ENCODE data around the gene ASB2.

ASB2 gene

DNA sequence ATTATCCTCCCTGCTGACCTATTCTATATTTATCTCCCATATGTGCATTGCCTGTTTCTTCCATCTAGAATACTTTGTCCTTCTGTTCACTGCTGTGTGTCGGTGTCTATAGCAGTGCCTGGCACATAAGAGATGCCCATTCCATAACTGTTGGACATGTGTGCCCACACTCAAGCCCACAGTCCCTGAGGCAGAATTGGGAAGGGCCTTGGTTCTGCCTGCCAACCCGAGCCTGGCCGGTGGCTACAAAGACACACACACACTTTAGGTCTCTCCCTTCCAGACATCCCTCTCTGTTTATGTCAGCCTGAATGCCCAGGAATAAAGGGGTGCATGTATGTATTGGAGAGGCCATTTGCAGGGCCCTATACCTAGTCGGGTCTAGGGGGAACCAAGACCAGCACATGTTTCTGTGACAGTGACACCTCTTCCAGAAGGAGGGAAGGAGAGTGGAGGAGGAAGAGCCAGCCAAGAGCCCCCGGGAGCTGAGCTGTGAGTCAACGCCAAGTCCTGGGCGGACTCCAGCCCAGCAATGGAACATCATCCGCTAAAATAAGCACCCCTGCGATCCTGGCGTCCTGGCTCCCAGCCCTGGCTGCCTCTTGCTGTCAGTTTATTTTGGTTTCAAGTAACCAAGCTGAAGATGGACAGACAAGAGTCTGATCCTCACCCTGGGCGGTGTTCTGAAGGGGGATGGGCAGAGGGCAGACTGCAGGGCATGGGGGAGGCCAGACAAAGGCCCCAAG is 4.3 kb upstream of the ASB2 start:
- DNase-seq (ENCODE audit: low read depth) = no peak

DNA sequence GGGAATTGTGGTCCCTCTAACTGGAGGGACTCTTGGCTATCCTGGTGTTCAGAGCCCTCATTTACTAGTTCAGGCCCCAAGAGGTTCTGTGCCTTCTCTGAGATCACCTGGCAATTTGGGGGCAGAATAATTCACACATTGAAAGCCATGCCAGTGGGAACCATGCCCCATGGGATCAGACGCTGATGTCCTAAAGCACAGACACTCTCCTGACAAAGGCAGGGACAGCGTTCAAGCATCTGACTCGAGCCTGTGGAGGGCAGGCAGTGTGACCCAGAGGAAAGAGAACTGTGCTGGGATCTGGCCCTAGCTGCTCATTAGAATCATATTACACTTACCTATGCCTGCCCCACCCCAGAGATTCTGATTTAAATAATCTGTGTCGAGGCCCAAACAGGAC is 2.4 kb upstream of the ASB2 start:
- DNase-seq (ENCODE audit: low read depth) = no peak

DNA sequence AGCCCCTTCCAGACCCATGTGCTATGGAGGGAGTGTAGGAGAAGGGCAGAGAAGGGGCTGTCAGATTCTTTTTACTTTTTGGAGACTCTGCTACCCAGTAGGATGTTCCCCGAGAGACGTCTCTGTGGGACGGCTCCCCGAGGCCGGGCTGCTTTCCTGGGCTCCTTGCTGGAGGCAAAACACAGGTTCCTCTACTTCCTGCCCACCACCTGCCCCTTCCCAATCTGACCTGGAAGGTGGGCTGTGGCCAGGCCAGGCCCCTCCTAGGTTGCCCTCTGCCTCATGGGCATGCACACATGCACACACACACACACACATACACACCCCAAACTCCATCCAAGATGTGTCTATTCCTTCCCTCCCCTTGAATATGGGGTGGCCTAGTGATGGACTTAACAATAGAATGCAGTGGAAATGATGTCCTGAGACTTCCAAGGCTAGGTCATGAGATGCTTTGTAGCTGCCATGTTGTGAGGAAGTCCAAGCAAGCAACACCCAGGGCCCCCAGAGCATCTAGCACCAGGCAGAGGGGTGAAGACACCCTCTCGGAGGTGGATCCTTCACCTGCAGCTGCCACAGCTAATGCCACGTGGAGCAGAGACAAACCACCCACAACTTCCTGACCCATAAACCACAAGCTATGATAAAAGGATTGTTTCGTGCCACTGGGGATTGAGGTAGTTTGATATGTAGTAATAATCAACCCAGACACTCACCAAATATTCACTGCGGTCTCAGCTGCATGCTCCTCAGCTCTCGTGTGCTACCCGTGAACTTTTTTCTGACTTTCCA is 1.6 kb upstream of the ASB2 start:
- DNase-seq (ENCODE audit: low read depth) = peak; percentile 18

DNA sequence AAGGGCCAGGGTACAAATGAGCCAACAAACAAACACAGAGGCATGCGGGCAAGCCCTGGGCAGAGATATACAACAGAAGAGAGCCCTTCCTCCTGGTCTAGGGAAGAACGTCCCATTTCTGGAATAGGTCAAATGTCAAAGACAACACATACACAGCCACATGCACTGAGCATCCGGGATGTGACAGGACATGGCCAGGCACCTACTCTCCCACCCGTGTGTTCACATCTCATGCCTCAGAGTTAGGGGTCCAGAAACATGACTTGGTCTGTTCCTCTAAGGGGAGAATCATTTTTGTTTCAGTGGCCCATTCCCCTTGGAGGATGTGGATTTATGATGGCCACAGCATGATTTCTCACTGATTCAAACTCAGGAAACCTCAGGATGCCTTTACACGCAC is 801 bp upstream of the ASB2 start:
- DNase-seq (ENCODE audit: low read depth) = no peak

DNA sequence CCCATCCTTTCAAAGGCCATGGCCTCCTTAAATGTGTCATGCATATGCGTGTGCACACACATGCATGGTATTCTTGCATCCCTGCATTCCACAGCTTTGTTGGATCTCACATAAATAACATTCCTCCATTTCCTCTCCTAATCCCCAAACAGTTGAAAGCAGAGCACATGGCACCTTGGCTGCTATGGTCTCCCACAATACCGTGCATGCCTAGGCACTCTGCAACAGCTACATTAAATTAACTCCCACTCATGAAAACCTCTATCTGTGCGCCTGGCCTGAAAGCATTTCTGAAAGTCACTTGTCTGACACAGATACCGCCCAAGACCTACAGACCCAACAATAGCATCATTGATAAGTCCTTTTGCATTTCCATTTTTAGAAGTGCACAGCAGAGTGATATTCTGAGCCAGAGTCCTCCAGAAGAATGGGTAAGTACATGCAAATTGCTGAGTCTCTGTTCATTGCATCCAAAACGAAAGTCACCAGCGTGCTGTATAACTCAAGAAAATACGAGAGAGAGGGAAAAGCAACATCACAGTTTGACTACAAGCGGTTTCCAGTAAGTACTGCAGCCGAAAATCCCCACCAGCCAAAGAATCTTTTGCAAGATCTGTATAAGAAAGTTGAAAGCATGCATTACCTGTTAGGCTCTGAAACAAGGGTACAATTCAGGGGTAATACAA is 436 bp downstream of the ASB2 start:
- no peak for DNase-seq (ENCODE audit: low read depth)

DNA sequence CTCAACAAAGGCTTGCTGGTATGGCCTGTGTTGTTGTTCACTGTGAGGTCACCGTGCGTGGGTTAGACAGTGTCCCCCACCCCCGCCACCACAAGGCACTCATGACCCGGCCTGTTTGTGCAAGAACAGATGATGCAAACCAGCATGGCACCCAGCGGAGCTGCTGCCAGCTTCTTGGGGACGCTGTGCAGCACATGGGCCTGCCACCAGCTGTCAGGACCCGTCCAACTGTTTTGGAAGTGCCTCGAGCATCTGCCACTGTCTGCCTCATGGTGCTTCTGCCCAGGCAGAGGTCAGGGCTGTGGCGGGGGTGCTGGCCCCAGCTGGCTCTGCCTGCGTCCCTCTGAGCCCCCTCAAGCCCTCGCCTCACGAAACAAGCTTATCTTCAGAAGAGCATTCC is 1.5 kb downstream of the ASB2 start:
- DNase-seq (ENCODE audit: low read depth) = no peak

DNA sequence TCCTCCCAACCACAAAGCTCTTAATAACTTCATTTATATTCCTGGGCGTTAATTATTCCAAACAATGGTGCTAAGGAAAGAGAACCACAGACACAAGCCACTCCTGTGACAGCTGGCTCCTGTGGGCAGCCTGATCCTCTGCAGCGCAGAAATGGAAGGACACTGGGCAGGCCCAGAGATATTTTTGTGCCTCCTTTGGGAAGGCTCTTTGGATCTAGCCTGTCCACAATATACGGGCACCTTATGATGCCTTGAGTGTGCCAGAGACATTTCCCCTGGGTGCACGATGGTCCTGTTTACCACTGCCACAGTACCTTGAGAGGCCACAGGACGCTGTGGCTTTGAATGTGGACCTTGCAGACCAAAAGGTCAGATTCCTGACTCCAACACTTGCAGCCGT is 2.1 kb downstream of the ASB2 start:
- DNase-seq (ENCODE audit: low read depth) = no peak

DNA sequence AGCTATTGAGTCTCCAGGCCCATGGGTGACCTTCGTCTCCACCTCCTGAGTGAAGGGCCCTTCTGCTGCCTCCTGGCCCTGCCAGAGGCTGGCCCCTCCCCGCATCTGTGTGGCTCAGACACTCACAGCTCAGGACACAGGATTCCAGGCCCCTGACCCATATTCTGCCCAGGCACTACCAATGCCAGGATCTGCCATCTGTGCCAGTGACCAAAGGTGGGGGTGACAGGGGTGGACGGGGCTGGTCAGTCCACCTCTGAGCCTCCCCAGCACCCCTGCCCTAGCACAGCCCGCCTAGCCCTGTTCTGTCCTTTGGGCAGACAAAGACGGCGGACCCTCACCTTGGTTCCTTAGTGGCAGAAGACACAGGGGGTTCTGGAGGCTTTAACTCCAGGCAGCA is 2.8 kb downstream of the ASB2 start:
- DNase-seq (ENCODE audit: low read depth) = no peak

DNA sequence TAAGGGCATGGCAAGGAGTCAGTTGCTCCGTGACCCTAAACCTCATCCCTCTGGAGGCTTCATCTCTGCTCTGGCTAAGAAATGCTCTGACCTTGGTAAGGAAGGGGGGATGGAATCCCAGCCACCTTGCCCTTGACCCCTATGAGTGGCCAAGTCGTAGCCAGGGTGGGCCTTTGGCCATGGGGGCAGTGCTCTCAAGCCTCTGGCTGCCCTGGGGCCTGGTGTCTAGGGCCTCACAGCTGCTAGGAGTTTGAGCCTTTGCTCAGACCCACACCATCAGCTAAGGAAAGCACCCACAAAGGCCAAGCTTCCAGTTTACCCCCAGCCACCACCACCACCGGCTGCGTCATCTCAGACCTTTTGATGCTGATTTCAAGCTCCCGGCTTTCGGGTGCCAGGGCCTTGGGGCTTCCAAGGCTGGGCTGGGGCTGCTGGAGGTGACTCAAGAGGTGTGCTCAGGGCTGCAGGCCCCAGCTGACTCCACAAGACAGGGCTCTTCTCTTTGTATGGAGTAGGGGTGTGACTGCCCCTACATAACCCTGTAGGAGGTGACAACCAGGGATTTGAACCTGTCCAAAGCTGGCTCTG is 3.7 kb downstream of the ASB2 start:
- DNase-seq (ENCODE audit: low read depth) = no peak

DNA sequence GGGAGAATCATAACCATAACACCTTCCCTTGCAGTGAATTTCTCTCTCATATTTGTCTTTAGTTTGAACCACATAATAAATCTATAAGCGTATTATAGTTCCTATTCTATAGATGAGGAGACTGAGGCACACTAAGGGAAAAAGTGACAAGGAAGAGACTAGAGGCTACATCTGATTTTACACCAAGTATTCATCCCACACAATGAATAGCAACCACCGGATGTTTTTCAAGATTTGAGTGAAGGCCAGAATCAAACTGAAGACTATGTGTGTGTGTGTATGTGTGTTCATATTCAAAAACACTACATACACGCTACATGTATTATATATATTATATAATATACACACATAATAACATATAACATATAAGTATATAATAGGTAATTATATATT is 4.7 kb downstream of the ASB2 start:
- no peak for DNase-seq (ENCODE audit: low read depth)

DNA sequence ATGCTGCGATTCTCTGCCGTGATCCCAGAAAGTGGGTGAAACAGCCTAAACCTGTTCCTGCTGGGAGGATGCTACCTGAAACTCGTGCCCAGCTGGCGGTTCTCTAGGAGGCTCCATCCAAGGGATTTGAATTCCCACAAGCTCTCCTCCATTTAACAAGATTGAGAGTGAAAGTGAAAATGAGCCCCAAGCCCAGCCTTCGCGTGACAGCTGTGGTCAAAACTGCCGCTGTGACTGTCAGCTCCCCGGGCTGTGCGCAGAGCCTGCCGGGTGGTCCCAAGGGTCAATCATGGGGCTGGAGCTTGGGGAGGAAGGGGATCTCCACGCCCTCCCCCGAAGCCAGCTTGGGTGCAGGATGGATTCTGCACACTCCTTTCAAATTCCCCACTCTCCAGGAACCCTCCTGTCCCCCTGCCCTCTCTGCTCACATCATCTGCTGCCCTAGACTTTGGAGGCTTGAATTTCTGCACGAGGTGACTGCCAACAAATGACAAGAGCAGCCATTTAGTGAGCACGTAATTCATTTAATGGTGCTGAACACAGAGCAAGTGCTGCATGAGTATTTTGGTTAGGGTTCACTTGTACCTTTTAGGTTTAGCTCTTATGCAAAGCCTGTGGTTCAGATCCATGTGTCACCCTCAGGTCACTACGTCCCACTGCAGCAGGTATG is 5.3 kb downstream of the ASB2 start:
- no peak for DNase-seq (ENCODE audit: low read depth)

DNA sequence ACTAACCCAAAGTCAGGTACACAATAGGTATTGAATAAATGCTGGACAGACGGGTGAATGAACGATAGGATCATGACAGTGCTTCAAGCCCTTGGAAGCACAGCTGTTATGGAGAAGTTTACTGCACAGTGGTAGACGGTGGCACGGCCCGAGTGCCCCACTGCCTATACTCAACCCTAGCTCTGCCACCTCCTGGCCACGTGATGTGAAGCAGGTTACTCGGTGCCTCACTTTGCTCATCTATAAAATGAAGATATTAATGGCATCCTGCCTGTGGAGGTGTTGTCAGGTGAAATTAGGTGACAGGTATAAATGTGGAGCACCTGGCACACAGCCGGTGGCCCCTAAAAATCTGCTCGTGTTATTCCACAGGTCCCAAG is 5.8 kb downstream of the ASB2 start:
- DNase-seq (ENCODE audit: low read depth) = no peak

DNA sequence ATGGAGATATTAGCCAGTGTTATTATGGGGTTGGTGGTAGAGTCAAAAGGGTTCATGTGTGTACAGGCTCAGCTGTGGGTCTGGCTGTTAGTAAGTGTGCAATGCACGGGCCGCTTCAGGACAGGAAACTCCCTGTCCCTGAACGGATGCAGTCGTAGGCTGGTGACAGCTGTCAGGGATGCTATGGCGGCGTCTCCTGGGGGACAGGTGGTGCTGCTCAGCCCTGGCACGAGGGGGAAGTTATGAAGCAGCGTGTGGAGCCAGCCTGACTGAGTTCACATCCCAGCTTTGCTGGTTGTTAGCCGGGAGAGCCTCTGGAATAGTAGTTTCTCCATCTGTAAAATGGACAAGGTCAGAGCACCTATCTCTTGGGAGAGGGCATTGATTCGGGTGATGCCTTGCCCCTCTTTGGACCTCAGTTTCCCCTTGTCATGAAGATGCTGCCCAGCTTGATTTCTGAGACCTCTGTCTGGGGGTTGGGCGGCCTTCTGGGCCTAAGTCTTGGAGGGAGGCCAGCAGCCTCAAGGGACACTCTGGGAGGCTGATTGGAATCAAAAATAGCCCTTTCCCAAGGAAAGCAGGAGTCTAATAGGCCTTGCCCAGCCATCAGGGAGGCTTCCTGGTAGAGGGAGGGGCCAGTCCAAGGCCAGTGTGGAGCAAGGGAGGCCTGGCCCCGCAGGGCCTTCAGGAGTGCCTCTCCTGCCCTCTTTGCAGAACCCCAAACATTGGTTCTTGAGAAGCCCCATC is 7.1 kb downstream of the ASB2 start:
- DNase-seq (ENCODE audit: low read depth) = no peak

DNA sequence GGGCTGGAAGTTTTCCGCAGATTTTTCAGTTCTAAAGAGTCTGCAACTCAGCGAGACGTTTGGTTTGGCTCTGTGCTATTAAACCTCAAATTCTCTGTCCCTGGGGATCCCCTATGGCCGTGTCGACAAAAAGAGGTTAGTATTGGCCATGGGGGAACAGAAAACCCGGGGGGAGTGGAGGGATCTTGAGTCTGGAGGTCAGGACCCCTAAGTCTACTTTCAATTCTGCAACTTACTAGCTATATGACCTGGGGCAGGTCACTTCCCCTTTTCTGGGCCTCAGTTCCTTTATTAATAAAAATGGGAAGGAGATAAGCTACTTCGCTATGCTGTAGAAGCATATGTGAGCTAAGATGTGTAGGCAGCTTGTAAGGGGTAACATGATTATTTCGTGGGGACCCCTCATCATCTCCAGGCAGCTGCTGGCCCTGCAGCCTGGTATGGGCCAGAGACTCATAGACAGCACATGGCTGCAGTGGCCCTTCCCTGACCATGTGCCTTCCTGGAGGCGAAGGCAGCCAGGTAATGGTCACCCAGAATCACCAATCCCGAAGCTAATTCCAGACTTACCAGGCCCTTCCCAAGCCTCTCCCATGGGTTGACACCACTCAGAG is 8.6 kb downstream of the ASB2 start:
- no peak for DNase-seq (ENCODE audit: low read depth)

DNA sequence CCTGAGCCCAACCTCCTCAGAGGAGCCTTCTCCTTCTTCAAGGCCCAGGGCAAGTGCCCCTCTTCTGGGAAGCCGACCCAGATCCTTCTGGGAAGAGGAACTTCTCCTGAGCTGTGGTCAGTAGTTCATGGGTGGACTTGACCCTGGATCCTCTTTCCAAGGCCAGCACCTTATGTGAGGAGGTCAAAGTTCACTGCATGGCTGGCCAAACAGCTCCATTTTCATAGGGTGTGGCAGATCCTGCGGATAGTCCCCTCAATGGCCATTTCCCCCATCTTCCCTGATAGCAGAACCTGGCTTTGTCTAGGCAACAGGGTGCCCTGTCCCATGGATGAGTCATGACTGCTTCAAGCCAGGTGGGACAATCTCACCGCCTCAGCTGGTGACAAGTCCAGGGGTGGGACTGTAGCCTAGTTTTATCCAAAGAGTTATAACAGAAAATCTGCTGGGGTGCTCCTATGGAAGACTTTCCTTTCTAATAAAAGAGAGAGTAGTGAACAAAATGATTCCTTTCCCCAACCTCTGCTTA is 10.4 kb downstream of the ASB2 start:
- no peak for DNase-seq (ENCODE audit: low read depth)

DNA sequence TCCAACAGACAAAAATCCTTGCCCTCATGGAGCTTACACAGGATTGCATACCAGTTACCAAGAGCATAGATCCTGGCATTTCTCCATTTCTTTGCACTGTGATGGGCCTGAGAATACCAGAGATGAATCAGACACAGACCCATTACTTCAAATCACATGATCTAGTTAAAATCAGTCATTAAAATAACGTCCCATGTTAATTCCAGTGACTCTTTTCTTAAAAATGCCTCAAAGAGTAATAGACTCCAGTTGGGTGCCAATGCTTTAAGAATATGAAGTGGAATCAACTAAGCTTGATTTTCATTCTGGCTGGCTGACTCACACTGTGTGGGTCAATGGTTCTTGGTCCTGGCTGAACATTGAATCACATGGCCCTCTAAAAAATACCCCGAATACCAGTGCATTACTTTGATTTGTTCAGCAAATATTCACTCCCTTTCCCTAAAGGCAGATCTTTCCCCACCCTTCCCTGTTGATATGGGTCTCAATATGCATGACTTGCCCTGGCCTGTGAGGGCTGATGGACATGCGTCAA is 11.0 kb downstream of the ASB2 start:
- peak; percentile 82 for DNase-seq (ENCODE audit: low read depth)

DNA sequence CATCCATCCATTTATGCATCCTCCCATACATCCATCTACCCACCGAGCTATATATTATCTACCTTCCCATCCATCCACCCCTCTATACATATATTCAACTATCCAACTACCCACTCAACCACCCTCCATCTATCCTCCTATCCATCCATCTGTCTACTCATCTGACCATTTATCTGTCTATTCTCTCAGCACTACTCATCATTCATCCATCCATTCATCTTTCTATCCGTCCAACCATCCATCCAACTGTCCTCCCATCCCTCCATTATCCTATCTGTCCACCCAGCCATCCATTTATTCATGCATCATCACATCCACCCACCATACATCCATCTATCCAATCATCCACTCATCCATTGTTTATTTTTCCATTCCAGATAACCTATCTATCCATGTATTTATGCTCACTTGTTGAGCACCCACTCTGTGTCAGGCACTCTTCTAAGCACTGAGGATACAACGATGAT is 11.5 kb downstream of the ASB2 start:
- DNase-seq (ENCODE audit: low read depth) = no peak

DNA sequence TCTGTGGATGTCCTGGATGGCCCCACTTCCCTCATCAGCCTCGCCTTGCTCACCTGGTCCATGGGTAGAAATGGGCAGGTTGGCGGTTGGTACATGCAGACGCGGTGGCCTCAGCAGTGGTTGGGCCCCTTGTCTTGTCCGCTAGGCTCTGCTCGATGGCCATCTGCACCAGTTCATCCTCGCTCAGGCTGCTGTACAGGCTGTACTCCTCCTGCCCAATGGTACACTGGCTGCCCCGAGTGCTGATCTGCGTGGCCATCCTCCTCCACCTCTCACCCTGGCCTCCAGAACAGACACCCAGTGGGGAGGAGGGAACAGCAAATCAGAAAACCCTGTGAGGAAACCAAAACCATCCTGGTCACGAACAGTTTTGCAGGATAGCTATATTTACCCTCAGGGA is 12.1 kb downstream of the ASB2 start:
- DNase-seq (ENCODE audit: low read depth) = no peak

DNA sequence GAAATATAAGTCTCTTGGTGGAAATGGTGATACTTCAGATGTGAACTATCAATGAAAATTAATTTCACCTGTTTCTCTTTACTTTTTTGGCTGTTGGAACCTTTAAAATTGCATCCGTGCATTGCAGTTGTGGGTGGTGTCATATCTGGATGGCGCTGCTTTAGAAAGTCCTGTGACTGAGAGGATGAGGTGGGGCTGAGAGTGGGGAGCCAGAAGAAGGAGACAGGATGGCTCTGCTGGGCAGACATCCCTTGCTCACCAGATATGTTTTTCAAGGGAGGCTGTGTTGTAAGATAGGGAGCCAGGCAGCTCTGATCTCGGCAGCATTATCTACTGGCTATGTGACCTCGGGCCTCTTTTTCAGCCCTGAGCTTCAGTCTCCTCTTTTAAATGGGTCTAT is 12.7 kb downstream of the ASB2 start:
- DNase-seq (ENCODE audit: low read depth) = no peak

Measured in amniotic epithelial cell (primary cell).